IMR-90 (cell line): ENCODE measurements around the gene FOXP4. TPM values are rescaled to one million over a fixed set of nuclear protein-coding genes. Genes with fewer than 3 reads are reported as not detected.

Source experiments
- ATAC-seq: fragments of 200-7000 bp; cut with Tn5 transposase; 2 replicates; pipeline ENCODE4 v1.9.1; 2020; ENCODE audit warnings: low read depth, mild to moderate bottlenecking, moderate library complexity
- BruUV-seq: library from RNA; stranded (reverse); fragments of 400-500 nt; replicated peaks from 2 replicates; lab custom pipeline; 2021; lab: Mats Ljungman, UMichigan
- CTCF ChIA-PET: fragments of 300-600 bp; formaldehyde crosslinking; extraction: SDS; loops from one replicate; lab custom pipeline; 2021; ENCODE audit warnings: antibody characterized with exemption; lab: Yijun Ruan, JAX
- POLR2A ChIA-PET: fragments of 300-600 bp; sonication (Branson Sonifier 250); formaldehyde crosslinking; loops from one replicate; lab custom pipeline; 2022; ENCODE audit warnings: antibody characterized with exemption; ENCODE audit not compliant: unreplicated experiment; lab: Charles Lee
- DNase-seq: peaks from one replicate; pipeline ENCODE4 v3.0.0; 2013
- H2AFZ ChIP-seq: replicated peaks from 2 replicates; pipeline ENCODE3; 2013; ENCODE audit warnings: low read length, mild to moderate bottlenecking; ENCODE audit not compliant: poor library complexity
- H2AK5ac ChIP-seq: 2 replicates; pipeline ENCODE4 v1.6.1; 2013; ENCODE audit warnings: low read depth, low read length, inconsistent platforms
- H2AK9ac ChIP-seq: replicated peaks from 2 replicates; pipeline ENCODE3; 2013; ENCODE audit warnings: mild to moderate bottlenecking, low read depth, low read length, moderate library complexity; ENCODE audit not compliant: poor library complexity
- H2BK120ac ChIP-seq: 2 replicates; pipeline ENCODE4 v1.6.1; 2013; ENCODE audit warnings: low read depth, low read length, inconsistent platforms
- H2BK15ac ChIP-seq: 3 replicates; pipeline ENCODE4 v1.6.1; 2013; ENCODE audit warnings: low read depth, low read length, inconsistent platforms
- H2BK20ac ChIP-seq: 2 replicates; pipeline ENCODE4 v1.6.1; 2013; ENCODE audit warnings: low read depth, mild to moderate bottlenecking, inconsistent platforms, low read length, moderate library complexity
- H2BK5ac ChIP-seq: 2 replicates; pipeline ENCODE4 v1.6.1; 2013; ENCODE audit warnings: mild to moderate bottlenecking, low read depth, low read length, inconsistent platforms; ENCODE audit not compliant: poor library complexity, severe bottlenecking
- H3K14ac ChIP-seq: replicated peaks from 2 replicates; pipeline ENCODE4 v1.6.1; 2013; ENCODE audit warnings: low read depth, low read length, inconsistent platforms
- H3K18ac ChIP-seq: 2 replicates; pipeline ENCODE4 v1.6.1; 2013; ENCODE audit warnings: low read depth, low read length, control low read depth
- H3K23ac ChIP-seq: 2 replicates; pipeline ENCODE4 v1.6.1; 2013; ENCODE audit warnings: low read depth, low read length, inconsistent platforms
- H3K27ac ChIP-seq: 2 replicates; pipeline ENCODE4 v1.5.1; 2013; ENCODE audit warnings: mild to moderate bottlenecking, control low read depth, low read length; ENCODE audit not compliant: insufficient read depth
- H3K27me3 ChIP-seq: 2 replicates; pipeline ENCODE4 v1.6.1; 2013; ENCODE audit warnings: low read length; ENCODE audit not compliant: control insufficient read depth, insufficient read depth
- H3K36me3 ChIP-seq: 2 replicates; pipeline ENCODE4 v1.6.1; 2013; ENCODE audit warnings: low read length, mixed read lengths; ENCODE audit not compliant: control insufficient read depth, insufficient read depth
- H3K4ac ChIP-seq: 2 replicates; pipeline ENCODE4 v1.6.1; 2013; ENCODE audit warnings: low read depth, low read length, inconsistent platforms
- H3K4me1 ChIP-seq: 2 replicates; pipeline ENCODE4 v1.6.1; 2013; ENCODE audit warnings: low read length, mixed read lengths; ENCODE audit not compliant: control insufficient read depth, insufficient read depth
- H3K4me2 ChIP-seq: 2 replicates; pipeline ENCODE4 v1.6.1; 2013; ENCODE audit warnings: low read depth, mild to moderate bottlenecking, control low read depth, low read length, moderate library complexity
- H3K4me3 ChIP-seq: 2 replicates; pipeline ENCODE4 v1.5.1; 2013; ENCODE audit warnings: low read depth, mild to moderate bottlenecking, control low read depth, low read length, moderate library complexity; ENCODE audit not compliant: insufficient read depth
- H3K56ac ChIP-seq: 2 replicates; pipeline ENCODE4 v1.6.1; 2013; ENCODE audit warnings: low read length, inconsistent platforms; ENCODE audit not compliant: insufficient read depth; ENCODE audit errors: extremely low read depth
- H3K79me1 ChIP-seq, 2 experiments: 2 replicates each; pipeline ENCODE4 v1.6.1; 2013; ENCODE audit warnings: low read length in 2 of 2, inconsistent platforms in 1 of 2, low read depth in 1 of 2
- H3K9ac ChIP-seq: 2 replicates; pipeline ENCODE4 v1.6.1; 2013; ENCODE audit warnings: low read depth, low read length, control low read depth
- H3K9me1 ChIP-seq: 2 replicates; pipeline ENCODE4 v1.6.1; 2013; ENCODE audit warnings: low read length, inconsistent platforms; ENCODE audit not compliant: insufficient read depth
- H3K9me3 ChIP-seq: 2 replicates; pipeline ENCODE4 v1.6.1; 2013; ENCODE audit warnings: low read length; ENCODE audit not compliant: control insufficient read depth, insufficient read depth
- H4K20me1 ChIP-seq: 2 replicates; pipeline ENCODE4 v1.6.1; 2013; ENCODE audit warnings: low read length, inconsistent platforms; ENCODE audit not compliant: insufficient read depth
- H4K5ac ChIP-seq: 2 replicates; pipeline ENCODE4 v1.6.1; 2013; ENCODE audit warnings: mild to moderate bottlenecking, low read depth, low read length, control low read depth
- H4K8ac ChIP-seq, 2 experiments: 2 replicates each; pipeline ENCODE4 v1.6.1; 2013; ENCODE audit warnings: low read depth in 2 of 2, low read length in 2 of 2, control low read depth in 1 of 2, inconsistent platforms in 1 of 2
- H4K91ac ChIP-seq: 2 replicates; pipeline ENCODE4 v1.6.1; 2013; ENCODE audit warnings: low read depth, low read length, inconsistent platforms; ENCODE audit not compliant: insufficient read depth
- BHLHE40 ChIP-seq: fragments of 150-350 bp; IDR thresholded peaks from 2 replicates; pipeline ENCODE4 v1.6.1; 2016; ENCODE audit warnings: mild to moderate bottlenecking, low read depth, low read length
- CEBPB ChIP-seq: IDR thresholded peaks from 2 replicates; pipeline ENCODE4 v1.6.1; 2012; ENCODE audit warnings: low read depth, low read length, improper control_type of control experiment
- CHD1 ChIP-seq: IDR thresholded peaks from 2 replicates; pipeline ENCODE4 v1.6.1; 2012; ENCODE audit warnings: low read depth, low read length, improper control_type of control experiment
- CTCF ChIP-seq: conservative IDR thresholded peaks from 2 replicates; pipeline ENCODE4 v1.5.1; 2012; ENCODE audit warnings: mild to moderate bottlenecking, low read depth, low read length, improper control_type of control experiment
- FOS ChIP-seq: fragments of 150-350 bp; IDR thresholded peaks from 2 replicates; pipeline ENCODE4 v1.6.1; 2016; ENCODE audit warnings: low read depth, low read length
- MAFK ChIP-seq: IDR thresholded peaks from 2 replicates; pipeline ENCODE4 v1.6.1; 2012; ENCODE audit warnings: low read depth, low read length, improper control_type of control experiment
- MAZ ChIP-seq: IDR thresholded peaks from 2 replicates; pipeline ENCODE4 v1.6.1; 2012; ENCODE audit warnings: low read depth, mild to moderate bottlenecking, low read length, improper control_type of control experiment, moderate library complexity, borderline replicate concordance
- MXI1 ChIP-seq: IDR thresholded peaks from 2 replicates; pipeline ENCODE4 v1.6.1; 2012; ENCODE audit warnings: low read depth, mild to moderate bottlenecking, low read length, moderate library complexity, borderline replicate concordance
- NFE2L2 ChIP-seq: fragments of 150-350 bp; IDR thresholded peaks from 2 replicates; pipeline ENCODE4 v1.6.1; 2016; ENCODE audit warnings: low read depth, mild to moderate bottlenecking, low read length
- RAD21 ChIP-seq: IDR thresholded peaks from 2 replicates; pipeline ENCODE4 v1.6.1; 2012; ENCODE audit warnings: low read length, improper control_type of control experiment
- RCOR1 ChIP-seq: IDR thresholded peaks from 2 replicates; pipeline ENCODE4 v1.6.1; 2012; ENCODE audit warnings: mild to moderate bottlenecking, low read length, improper control_type of control experiment; ENCODE audit not compliant: insufficient replicate concordance
- RFX5 ChIP-seq: IDR thresholded peaks from 2 replicates; pipeline ENCODE4 v1.8.0; 2012; ENCODE audit warnings: low read depth, mild to moderate bottlenecking, low read length, moderate library complexity
- SMC3 ChIP-seq: fragments of 150-350 bp; IDR thresholded peaks from 2 replicates; pipeline ENCODE4 v1.6.1; 2016; ENCODE audit warnings: low read depth, mild to moderate bottlenecking, antibody characterized with exemption, low read length, moderate library complexity
- WGBS, 2 experiments: methylation state at CpG; one replicate each; pipeline versions ENCODE4 v1.1.5 to v1.1.7; 2013; ENCODE audit warnings: missing lambda C conversion rate in 2 of 2; ENCODE audit not compliant: insufficient read length in 1 of 2; ENCODE audit errors: extremely low coverage in 2 of 2; 5-methylcytosine and 5-hydroxymethylcytosine counted together
- dilution Hi-C: fragments of 300-500 bp; cut with HindIII; formaldehyde crosslinking; loops from one replicate; pipeline ENCODE4 v1.14.3; 2018; ENCODE audit warnings: low sequenced_read_pairs; ENCODE audit not compliant: unreplicated experiment
- in situ Hi-C: fragments of 300-500 bp; cut with MboI; formaldehyde crosslinking; loops from 3 replicates; pipeline ENCODE4 v1.14.3; 2019; ENCODE audit warnings: low sequenced_read_pairs, inconsistent platforms, mixed read lengths
- intact Hi-C: fragments of 100-400 bp; cut with micrococcal nuclease; formaldehyde crosslinking; loops from 2 replicates; pipeline ENCODE4 v1.10.0; 2022
- polyA plus RNA-seq, 3 experiments: library from polyadenylated mRNA; depleted of rRNA; stranded (reverse); fragments of >200 nt; gene quantifications; 2 replicates each; pipeline ENCODE4 v1.2.3, GENCODE V29; 2012; ENCODE audit warnings: low replicate concordance in 1 of 3
- total RNA-seq: library from RNA; depleted of rRNA; stranded (reverse); fragments of >200 nt; gene quantifications from 2 replicates; pipeline ENCODE4 v1.2.3, GENCODE V29; 2012
- TF ChIP-seq, protein P1 (sequence below): fragments of 150-350 bp; IDR thresholded peaks from 2 replicates; pipeline ENCODE4 v1.6.1; 2017; ENCODE audit warnings: mild to moderate bottlenecking, antibody characterized with exemption, low read length, low read depth

The FOXP4 gene
- total and polyA plus RNA-seq, 2 of the 4 experiments (the other 2 are of a cell fraction) = 0.72 to 9.5 TPM

DNA sequence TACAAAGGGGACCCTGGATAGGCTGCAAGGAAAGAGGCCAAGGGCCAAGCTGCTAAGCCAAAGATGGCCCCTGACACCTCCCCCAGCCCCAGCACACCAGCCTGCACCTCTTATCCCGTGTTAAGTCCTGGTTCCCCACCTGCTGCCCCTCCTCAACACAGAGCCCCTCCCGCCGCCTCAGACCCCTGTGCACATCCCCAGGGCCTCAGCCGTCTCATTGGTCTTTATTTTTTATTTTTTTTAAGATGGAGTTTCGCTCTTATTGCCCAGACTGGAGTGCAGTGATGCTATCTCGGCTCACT, 55.0 kb downstream of the FOXP4 start:
- in situ Hi-C loops (loop anchor here (5.0 kb wide), 1 partner anchor 81 kb away; no protein-coding TSS in a partner anchor), dilution Hi-C loops (no loop called here), intact Hi-C loops (no loop called here)
- no peak overlapping the region for H3K9ac ChIP-seq
- no peak overlapping the region for H3K18ac ChIP-seq
- ATAC-seq = no peak
- H2AFZ ChIP-seq = no peak overlapping the region
- no peak overlapping the region for H2BK15ac ChIP-seq
- WGBS, 2 experiments = no CpG with 5 or more reads among the region's 6 CpGs
- no peaks in the 10 kb centered on the region for H3K9me3 ChIP-seq
- no peaks in the 10 kb centered on the region for H4K20me1 ChIP-seq
- H3K23ac ChIP-seq = no peak overlapping the region
- H2BK20ac ChIP-seq = no peak overlapping the region
- no peaks in the 10 kb centered on the region for H3K79me1 ChIP-seq
- H2BK5ac ChIP-seq = no peak overlapping the region
- ChIA-PET CTCF (interaction anchor here (1.1 kb wide), 1 partner anchor 187 kb away, joined by 3 read pairs; the partner anchor contains the start of gene TOMM6), POLR2A (no interaction called here)
- no TSS peak for BruUV-seq
- DNase-seq = no peak
- H2BK120ac ChIP-seq = no peak overlapping the region
- H3K27me3 ChIP-seq = no peaks in the 10 kb centered on the region; the same call in 1 of the 2 replicates
- H3K36me3 ChIP-seq = peaks cover 16% of the 10 kb centered on the region
- no peak overlapping the region for H3K4ac ChIP-seq
- no peak overlapping the region for H3K14ac ChIP-seq
- no peak overlapping the region for H2AK9ac ChIP-seq
- H4K91ac ChIP-seq = no peak overlapping the region
- no peaks in the 10 kb centered on the region for H3K4me1 ChIP-seq
- H3K9me1 ChIP-seq = no peaks in the 10 kb centered on the region
- no peak overlapping the region for H3K4me2 ChIP-seq
- TF ChIP-seq CTCF (no peak), CEBPB (no peak), MAFK (no peak), NFE2L2 (no peak), FOS (no peak), RAD21 (no peak), MAZ (no peak), MXI1 (no peak), CHD1 (no peak), BHLHE40 (no peak), RFX5 (no peak), RCOR1 (no peak), SMC3 (no peak)
- TF ChIP-seq, protein P1, sequence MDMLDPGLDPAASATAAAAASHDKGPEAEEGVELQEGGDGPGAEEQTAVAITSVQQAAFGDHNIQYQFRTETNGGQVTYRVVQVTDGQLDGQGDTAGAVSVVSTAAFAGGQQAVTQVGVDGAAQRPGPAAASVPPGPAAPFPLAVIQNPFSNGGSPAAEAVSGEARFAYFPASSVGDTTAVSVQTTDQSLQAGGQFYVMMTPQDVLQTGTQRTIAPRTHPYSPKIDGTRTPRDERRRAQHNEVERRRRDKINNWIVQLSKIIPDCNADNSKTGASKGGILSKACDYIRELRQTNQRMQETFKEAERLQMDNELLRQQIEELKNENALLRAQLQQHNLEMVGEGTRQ = no peak
- H2AK5ac ChIP-seq = no peak overlapping the region
- H4K8ac ChIP-seq = no peak overlapping the region
- no peak overlapping the region for H4K5ac ChIP-seq
- no peak overlapping the region for H3K27ac ChIP-seq
- no peak overlapping the region for H3K56ac ChIP-seq
- H3K4me3 ChIP-seq = no peak overlapping the region
